C4-2B (cell line): ENCODE results near the gene PTDSS2.
"Not testable (repeated sequence)": the region's sequence is repeated elsewhere in the genome, so short reads cannot be mapped to it uniquely, and the experiment has no call there.

Experiments used
- CTCF ChIP-seq: fragments of 450-650 bp; conservative IDR thresholded peaks from 2 replicates; pipeline ENCODE4 v1.5.1; 2017; ENCODE audit warnings: mild to moderate bottlenecking
- ZFX ChIP-seq: fragments of 450-650 bp; IDR thresholded peaks from 2 replicates; pipeline ENCODE4 v1.6.1; 2017

DNA sequence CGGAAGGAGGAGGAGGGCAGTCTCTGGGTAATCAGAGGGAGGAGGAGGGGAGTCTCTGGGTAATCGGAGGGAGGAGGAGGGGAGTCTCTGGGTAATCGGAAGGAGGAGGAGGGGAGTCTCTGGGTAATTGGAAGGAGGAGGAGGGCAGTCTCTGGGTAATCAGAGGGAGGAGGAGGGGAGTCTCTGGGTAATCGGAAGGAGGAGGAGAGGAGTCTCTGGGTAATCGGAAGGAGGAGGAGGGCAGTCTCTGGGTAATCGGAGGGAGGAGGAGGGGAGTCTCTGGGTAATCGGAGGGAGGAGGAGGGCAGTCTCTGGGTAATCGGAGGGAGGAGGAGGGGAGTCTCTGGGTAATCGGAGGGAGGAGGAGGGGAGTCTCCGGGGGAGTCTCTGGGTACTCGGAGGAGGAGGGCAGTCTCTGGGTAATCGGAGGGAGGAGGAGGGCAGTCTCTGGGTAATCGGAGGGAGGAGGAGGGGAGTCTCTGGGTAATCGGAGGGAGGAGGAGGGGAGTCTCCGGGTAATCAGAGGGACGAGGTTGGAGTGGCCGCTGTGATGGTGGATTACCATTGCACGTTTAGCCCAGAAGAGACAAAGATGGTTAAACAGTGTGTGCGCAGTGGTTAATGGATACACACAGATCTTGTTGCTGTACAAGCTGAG is 19.1 kb downstream of the PTDSS2 start:
- not testable (repeated sequence) for TF ChIP-seq CTCF, ZFX
